Cardiac muscle cell (in vitro differentiated cells and primary cell): ENCODE data around the gene TGFB2. TPM values are rescaled to one million over a fixed set of nuclear protein-coding genes. Genes with fewer than 3 reads are reported as not detected.
A peak's percentile ranks its signal among the peaks of the same experiment; 100 is the strongest.

Source experiments
- DNase-seq, 2 donors: peaks; one replicate each; pipeline versions ENCODE4 v3.0.0 to v3.0.0-alpha.2; 2010 to 2017; ENCODE audit warnings: low read depth in 1 of 2, low spot score in 1 of 2
- H3K27ac ChIP-seq: fragments of 200-600 bp; sonication (generic); 2 replicates; pipeline ENCODE4 v1.5.1; 2016
- H3K27me3 ChIP-seq: fragments of 200-600 bp; sonication (generic); 2 replicates; pipeline ENCODE4 v1.6.0; 2016; ENCODE audit warnings: control low read depth
- H3K36me3 ChIP-seq: fragments of 200-600 bp; sonication (generic); 2 replicates; pipeline ENCODE4 v1.5.1; 2016; ENCODE audit warnings: control low read depth
- H3K4me1 ChIP-seq: fragments of 200-600 bp; sonication (generic); 2 replicates; pipeline ENCODE4 v1.8.1; 2017; ENCODE audit warnings: low read depth, mild to moderate bottlenecking, mixed run types
- H3K4me3 ChIP-seq: fragments of 200-600 bp; sonication (generic); 2 replicates; pipeline ENCODE4 v1.5.1; 2016; ENCODE audit warnings: mild to moderate bottlenecking
- H3K9me3 ChIP-seq: fragments of 200-600 bp; sonication (generic); 2 replicates; pipeline ENCODE4 v1.5.1; 2017; ENCODE audit warnings: low read depth, mild to moderate bottlenecking, control low read depth
- polyA plus RNA-seq: library from polyadenylated mRNA; unstranded; fragments of >200 nt; fragmentation: Nextera tagmentation; extraction: Ambion mirVana; gene quantifications from 2 replicates; pipeline ENCODE4 v1.2.1, GENCODE V29; 2016
- total RNA-seq: library from RNA; depleted of rRNA; stranded (reverse); fragments of >200 nt; gene quantifications from 2 replicates; pipeline ENCODE4 v1.2.3, GENCODE V29; 2016
- TF ChIP-seq, protein P1 (sequence below): IDR thresholded peaks from 2 replicates; pipeline ENCODE4 v1.5.1; 2012; ENCODE audit warnings: low read depth, mild to moderate bottlenecking, low read length

The TGFB2 gene
- total and polyA plus RNA-seq, 2 experiments from 2014 or later, result 132 to 171 TPM

DNA sequence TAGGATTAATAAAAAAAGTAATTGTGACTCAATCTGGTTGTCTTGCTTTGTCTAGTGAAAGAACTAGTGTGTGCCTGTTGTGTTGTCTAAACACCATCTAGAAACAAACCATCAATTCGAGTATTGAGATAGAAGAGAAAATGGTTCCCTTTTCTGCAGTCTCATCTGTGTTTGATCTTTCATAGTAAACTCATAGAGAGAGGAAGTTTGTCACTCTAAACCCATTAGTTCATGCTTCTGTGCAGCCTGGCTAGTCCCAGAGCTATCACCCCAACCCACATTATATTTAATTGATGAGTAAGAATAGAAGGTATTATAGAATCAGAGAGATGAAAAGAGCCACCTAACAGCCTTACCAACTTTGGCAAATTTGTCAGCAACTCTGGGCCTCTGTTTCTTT is 99.5 kb downstream of the TGFB2 start:
- Histone ChIP-seq H3K9me3 (no peaks in the 10 kb centered on the region), H3K4me1 (peaks cover 8% of the 10 kb centered on the region), H3K36me3 (peaks cover 30% of the 10 kb centered on the region), H3K27ac (peak overlapping the region; percentile 78), H3K27me3 (no peaks in the 10 kb centered on the region), H3K4me3 (no peak overlapping the region)
- no peak for DNase-seq
- TF ChIP-seq, protein P1, sequence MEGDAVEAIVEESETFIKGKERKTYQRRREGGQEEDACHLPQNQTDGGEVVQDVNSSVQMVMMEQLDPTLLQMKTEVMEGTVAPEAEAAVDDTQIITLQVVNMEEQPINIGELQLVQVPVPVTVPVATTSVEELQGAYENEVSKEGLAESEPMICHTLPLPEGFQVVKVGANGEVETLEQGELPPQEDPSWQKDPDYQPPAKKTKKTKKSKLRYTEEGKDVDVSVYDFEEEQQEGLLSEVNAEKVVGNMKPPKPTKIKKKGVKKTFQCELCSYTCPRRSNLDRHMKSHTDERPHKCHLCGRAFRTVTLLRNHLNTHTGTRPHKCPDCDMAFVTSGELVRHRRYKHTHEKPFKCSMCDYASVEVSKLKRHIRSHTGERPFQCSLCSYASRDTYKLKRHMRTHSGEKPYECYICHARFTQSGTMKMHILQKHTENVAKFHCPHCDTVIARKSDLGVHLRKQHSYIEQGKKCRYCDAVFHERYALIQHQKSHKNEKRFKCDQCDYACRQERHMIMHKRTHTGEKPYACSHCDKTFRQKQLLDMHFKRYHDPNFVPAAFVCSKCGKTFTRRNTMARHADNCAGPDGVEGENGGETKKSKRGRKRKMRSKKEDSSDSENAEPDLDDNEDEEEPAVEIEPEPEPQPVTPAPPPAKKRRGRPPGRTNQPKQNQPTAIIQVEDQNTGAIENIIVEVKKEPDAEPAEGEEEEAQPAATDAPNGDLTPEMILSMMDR, result no peak

DNA sequence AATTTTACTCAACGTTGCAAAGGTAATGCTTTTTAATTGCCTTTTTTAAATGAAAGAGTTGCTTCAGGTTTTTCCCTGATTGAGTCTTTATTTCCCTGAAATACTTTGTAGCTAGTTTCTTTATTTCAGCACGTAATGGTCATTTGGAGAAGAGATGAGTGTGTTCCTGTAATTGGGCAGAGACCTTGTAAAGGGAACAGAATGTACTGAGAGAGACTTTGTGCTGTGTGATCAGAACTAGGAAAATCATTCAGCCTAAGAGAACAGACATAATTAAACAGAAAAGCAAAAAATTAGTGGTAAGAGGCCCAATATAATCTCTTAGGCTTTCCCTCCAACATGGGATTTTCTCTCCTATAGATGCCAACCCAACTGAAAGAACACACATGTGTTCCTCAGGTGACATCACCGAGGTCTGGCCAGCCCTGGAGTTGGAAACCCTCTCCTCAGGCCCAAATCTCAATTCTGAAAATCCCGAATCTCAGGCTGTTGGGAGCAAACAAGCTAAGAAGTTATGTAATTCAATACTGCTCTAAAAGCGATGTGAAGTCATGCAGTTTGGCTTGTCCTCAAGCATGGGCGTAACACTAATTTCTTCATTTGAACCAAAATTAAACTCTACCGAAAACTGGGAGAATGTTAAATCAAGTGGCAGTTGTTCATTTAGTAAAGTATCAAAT is 102.0 kb downstream of the TGFB2 start:
- Histone ChIP-seq H3K9me3 (no peaks in the 10 kb centered on the region), H3K27ac (peak overlapping the region; percentile 78), H3K4me3 (no peak overlapping the region), H3K36me3 (peaks cover 11% of the 10 kb centered on the region), H3K27me3 (no peaks in the 10 kb centered on the region), H3K4me1 (peaks cover 11% of the 10 kb centered on the region)
- DNase-seq, result no peak
- TF ChIP-seq, protein P1, result no peak

DNA sequence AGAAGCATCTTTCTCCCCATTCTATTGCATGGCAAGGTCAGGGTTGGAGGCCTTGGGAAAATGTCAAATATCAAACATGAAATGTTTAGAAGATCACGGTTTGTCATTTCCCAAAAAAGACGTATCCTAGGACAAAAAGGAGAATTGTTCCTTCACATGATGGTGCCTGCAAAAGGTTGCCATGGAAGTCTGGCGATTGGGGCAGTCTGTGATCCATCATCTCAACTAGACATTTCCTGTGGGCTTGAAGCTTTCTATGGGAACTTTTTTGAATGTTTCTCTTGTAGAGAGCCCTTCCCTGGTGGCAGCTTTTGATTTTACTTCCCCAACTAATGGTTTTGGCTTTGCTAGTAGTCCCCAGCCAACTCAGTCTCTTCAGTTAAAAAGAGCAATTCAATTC is 106.3 kb downstream of the TGFB2 start:
- Histone ChIP-seq H3K9me3 (no peaks in the 10 kb centered on the region), H3K27ac (no peak overlapping the region), H3K27me3 (no peaks in the 10 kb centered on the region), H3K36me3 (no peaks in the 10 kb centered on the region), H3K4me1 (peaks cover 9% of the 10 kb centered on the region), H3K4me3 (no peak overlapping the region)
- DNase-seq, result no peak
- TF ChIP-seq, protein P1, result no peak

DNA sequence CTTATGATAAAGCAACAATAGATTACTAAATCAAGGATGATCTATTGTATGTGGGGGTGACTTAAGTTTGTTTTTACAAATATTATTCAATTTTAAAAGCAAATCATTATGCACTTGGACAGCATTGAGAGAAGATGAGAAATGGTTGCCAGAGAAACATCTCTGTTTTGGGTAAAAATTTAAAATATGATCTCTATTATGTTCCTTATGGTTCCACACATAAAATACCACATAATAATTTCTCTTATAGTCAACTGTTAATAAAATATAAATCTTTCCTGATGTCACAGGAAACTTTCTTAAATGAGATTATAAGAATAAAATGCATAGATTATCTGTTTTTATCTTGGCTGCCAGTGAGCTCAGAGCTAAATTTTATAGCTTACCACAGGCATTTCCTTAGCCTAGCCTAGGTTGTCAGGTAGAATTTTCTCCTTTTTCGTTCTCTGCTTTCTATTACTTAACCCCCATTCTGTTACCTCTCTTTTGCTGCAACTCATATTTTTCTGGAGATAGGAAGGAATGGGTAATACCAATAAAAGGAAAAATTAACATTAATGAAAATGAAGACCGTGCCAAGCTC is 109.7 kb downstream of the TGFB2 start:
- Histone ChIP-seq H3K9me3 (no peaks in the 10 kb centered on the region), H3K36me3 (no peaks in the 10 kb centered on the region), H3K4me3 (no peak overlapping the region), H3K4me1 (peaks cover 25% of the 10 kb centered on the region), H3K27me3 (no peaks in the 10 kb centered on the region), H3K27ac (no peak overlapping the region)
- DNase-seq, result no peak
- TF ChIP-seq, protein P1, result no peak

DNA sequence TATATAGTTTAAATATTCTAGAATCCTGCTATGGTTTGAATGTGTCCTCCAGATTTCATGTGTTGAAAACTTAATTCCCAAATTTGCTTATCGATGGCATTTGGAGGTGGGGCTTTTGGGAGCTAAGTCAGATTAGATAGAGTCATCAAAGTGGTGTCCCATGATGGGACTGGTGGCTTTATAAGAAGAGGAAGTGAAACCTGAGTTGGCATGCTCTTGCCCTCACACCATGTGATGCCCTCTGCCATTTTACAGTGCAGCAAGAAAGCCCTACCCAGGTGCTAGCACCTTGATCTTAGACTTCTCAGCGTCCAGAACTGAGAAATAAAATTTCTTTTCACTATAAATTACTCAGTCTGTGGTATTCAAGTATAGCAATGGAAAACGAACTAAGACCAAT is 111.3 kb downstream of the TGFB2 start:
- Histone ChIP-seq H3K9me3 (no peaks in the 10 kb centered on the region), H3K36me3 (no peaks in the 10 kb centered on the region), H3K4me1 (peaks cover 36% of the 10 kb centered on the region), H3K27ac (no peak overlapping the region), H3K4me3 (no peak overlapping the region), H3K27me3 (no peaks in the 10 kb centered on the region)
- DNase-seq, result no peak
- TF ChIP-seq, protein P1, result no peak
